Hindlimb muscle (tissue), 1 donor: ENCODE measurements around the gene ETFA. TPM values are rescaled to one million over a fixed set of nuclear protein-coding genes. Genes with fewer than 3 reads are reported as not detected.
"Not testable (repeated sequence)": the region's sequence is repeated elsewhere in the genome, so short reads cannot be mapped to it uniquely, and the experiment has no call there.

ENCODE experiments used
- DNase-seq: peaks from one replicate; pipeline ENCODE4 v3.0.0-alpha.2; 2013
- polyA plus RNA-seq: library from polyadenylated mRNA; unstranded; fragments of 120-200 nt; gene quantifications from one replicate; pipeline ENCODE4 v1.2.1, GENCODE V29; 2013; ENCODE audit not compliant: insufficient read length

ETFA gene
- polyA plus RNA-seq, 1 donor: 118 TPM

DNA sequence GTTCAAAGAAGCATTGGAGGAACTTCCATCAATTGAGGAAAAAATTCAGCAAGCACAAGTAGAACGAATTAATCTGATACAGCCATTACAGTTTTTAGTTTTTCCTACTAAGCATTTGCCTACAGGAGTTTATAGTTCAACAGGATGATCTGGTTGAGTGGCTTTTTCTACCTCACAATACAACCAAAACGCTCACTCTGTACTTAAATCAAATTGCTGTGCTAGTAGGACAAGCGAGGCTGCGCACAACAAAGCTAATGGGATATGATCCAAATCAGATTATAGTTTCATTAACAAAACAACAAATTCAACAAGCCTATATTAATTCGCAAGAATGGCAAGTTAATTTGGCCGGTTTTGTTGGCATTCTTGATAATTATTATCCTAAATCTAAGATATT is 44.2 kb downstream of the ETFA start:
- DNase-seq: no peak

DNA sequence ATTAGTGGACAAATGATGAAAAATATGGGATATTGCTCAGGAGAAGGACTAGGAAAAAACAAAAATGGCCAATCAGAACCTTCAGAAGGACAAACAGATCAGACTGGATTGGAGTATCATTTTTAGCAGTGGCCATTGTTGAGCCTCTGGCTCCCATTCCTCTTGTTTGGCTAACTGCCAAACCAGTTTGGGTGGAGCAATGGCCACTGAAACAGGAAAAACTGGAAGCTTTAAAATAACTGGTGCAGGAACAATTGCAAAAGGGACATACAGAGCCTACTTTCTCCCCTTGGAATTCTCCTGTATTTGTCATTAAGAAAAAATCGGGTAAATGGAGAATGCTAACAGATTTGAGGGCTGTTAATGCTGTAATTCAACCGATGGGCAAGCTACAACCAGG is 45.5 kb downstream of the ETFA start:
- DNase-seq: not testable (repeated sequence)

DNA sequence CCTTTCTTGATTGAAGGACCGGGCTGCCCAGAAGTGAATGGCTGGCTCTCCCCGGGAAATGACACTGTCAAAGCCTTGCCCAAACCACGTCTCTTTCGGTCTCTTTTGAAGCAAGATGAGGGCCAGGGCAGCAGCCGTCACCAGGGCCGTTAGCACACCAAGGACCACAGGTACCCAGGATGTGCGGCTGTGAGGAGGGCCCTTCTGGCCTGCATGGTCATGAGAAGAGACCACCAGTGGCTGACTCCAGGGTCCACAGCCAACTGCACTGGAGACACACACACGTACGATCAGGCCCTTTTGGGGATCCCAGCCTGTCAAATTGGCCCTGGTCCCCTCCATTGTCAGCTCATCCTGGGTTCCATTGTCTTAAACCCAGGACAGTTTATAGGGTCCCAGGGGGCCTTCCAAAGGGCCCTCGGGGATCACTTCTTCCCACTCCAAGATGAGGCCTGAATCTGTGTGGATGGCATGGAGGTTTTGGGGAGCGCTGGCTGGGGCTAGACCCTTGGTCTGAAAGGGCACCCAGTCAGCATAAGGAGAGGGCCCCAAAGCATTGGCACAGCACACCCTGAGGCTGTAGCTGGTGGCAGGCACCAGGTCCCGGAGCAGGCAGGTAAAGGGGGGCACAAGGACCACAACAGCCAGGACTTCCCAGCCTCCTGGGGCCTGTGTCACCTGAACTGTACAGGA is 50.9 kb downstream of the ETFA start:
- no peak for DNase-seq

DNA sequence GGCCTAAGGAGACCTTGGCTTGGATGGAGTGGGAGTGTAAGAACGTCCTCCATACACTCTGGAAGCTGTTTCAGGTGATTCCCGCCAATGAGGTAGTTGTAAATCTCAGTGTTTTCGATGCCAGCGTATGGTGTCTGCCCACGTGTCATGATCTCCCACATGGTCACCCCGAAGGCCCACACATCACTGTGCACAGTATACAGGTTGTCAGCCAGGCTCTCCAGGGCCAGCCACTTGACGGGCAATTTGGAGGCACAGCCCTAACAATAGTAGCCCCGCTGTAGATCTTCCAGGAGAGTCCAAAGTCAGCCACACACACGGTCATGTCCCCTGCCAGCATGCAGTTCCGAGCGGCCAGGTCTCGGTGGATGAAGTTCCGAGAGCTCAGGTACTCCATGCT is 51.9 kb downstream of the ETFA start:
- DNase-seq: no peak

DNA sequence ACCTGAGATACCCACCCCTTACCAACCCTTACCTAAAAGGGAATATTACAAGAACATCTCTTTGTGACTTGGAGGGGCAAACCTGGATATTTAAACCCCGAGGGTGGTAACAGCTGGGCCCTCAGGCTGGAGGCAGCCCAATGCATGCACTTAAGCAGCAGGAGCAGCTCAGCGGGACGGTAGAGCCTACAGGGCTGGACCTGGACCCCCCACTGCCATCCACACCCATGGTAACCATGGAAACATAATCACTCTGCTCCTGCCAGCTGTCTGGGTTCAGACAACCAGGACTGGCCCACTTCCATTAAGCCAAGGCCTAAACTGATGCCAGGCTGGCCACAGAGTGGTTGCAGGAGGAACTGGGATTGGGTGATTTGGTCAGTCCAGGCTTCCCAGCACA is 52.8 kb downstream of the ETFA start:
- DNase-seq: no peak

DNA sequence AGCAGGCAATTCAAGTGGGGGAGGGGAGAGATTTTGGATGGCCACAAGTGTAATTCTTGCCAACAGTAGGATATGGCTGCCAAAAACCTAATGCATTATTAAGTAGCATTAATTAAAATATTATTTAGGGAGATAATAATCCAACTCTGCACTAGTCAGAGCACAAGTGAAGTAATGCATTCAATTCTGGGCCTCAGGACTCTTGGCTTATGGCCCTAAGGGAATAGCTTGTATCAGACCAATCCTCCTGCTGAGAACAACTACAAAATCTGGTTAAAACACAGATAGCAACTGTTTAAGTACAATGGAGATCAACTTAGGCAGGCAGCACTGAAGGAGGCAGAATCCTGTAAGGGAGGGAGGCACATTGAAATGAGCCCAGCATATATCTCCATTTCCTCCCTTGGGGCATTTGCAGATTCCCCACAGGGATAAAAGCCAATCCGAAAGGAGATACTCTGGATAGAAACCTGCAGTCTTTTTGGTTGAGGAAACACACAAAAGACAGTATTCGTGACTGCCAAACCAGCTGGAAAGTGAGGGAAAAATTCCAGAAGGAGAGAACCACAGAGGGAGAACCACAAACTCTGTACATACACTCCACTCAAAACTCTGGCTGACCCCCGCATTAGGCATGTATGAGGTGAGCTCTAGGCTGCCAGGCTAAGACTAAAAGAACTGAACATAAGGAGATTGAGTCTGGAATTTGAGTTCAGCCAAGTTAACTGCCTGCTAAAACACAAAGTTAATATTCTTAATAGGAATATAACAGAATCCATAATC is 57.4 kb downstream of the ETFA start:
- DNase-seq: no peak

DNA sequence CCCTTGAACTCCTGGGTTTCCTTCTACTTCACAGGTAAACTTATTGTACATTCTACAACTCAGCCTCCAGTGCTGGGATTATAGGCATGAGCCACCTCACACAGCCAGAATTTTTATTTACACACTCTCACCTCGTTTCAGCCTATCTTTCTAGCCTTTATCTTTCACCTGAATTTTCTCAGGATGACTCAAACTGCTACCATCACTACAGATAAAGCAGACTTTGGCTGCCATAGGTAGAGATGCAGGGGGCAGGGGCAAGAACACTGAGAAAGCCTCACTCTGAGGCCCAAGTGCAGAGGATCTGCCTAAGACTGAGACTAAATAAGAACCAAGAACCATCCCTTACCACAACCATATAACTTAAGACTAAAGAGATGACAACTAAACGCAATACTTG is 59.0 kb downstream of the ETFA start:
- DNase-seq: no peak

DNA sequence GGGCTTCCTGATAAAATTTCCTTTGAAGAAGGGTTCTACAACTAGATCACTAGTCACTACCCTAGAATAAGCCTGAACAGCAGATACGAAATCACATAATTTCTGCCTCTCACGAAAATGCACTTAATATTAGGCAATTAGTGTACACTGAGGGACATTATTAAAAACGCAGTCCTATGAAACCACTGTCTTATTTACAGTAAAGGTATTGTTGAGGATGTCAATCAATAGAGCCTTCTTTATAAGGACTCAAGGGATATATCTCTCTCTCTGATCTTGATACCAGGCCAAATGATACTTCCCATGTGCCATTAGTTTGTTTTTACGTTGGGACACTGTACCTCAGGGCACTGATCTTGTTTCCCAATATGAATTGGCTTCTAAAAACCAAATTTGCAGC is 59.6 kb downstream of the ETFA start:
- no peak for DNase-seq

DNA sequence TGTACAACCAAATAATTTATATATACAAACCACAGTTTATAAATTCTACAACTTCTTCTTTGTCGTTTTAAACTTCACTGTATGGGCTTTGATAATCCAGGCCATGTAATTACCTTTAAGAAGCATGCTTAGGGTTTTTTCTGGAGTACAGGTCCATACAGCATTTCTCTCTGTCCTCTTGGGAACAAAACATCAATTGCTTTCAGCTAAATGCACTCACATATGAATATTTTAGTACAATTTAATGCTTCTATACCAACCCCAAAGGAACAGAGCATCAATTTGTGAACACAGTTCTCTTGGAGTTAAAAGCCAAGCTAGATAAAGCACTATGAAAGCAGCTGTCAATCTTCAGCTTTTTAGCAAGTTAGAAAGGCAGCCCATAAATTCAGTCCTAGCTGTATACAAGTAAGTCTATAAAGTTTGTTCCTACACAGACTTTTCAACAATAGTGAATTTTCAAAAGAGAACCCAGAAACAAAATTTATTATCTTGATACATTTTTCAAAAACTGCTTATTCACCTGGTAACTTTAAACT is 66.1 kb downstream of the ETFA start:
- DNase-seq: no peak

DNA sequence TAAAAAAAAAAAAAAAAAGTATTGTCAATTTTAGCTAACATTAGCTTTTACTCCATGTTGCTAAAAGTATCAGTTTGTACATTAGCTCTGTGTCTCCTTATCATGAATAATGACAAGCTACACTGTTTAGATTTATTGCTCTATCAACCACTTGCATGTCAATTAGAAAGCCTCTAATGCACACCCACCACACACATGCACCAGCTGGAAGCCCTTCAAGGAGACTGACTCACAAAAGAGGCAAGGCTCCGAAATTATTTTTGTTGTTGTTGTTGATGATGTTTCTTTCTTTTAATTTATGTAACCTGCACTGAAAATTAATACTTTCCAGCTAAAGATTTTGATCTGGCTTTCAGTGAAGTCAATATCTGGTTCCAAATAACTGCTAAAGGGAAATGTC is 71.5 kb downstream of the ETFA start:
- no peak for DNase-seq

DNA sequence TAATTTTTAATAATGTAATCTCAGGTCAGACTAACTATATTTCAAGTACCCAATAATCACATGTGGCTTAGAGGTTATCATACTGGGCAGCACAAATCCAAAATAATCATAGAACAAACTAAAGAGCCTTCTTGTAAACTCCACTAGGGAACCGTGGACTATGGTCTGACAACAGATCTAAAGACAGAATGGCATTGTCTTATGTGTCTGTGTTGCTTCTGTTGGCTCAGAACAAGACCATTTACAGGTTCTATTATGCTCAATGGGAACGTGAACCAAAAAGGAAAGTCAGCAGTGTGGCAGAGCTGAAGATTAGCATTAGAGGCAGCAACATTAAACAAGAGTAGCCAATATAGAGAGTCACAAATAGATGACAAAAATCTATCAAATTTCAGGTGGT is 74.9 kb downstream of the ETFA start:
- DNase-seq: no peak

DNA sequence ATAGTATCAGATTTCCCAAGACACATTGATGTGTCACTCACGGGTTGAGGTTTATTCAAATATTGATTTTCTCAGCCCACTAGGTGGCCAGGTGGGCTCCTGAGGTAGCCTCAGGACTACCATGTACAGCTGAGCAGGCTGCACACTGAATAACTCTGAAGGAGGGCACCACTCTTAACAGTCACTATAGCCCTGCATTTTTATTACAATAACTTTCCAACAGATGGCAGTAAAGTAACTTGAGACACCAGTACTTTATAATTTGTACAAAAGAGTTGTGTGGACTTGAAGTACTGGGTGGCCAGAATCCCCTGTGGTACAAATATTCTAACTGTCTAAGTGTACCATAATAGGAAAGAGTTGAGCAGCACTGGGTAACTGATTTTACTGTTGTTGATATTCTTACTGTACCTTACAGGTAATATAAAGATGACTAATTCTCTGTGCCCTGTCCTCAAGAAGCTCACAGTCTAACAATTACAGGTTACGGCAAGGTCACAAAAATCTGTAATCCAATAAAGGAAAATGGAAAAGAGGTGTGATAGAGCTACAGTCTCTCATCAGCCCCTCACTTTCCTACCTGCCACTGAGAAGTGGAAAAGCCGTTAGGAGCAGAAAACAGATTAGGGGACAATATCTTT is 76.0 kb downstream of the ETFA start:
- peak; percentile 6 for DNase-seq

DNA sequence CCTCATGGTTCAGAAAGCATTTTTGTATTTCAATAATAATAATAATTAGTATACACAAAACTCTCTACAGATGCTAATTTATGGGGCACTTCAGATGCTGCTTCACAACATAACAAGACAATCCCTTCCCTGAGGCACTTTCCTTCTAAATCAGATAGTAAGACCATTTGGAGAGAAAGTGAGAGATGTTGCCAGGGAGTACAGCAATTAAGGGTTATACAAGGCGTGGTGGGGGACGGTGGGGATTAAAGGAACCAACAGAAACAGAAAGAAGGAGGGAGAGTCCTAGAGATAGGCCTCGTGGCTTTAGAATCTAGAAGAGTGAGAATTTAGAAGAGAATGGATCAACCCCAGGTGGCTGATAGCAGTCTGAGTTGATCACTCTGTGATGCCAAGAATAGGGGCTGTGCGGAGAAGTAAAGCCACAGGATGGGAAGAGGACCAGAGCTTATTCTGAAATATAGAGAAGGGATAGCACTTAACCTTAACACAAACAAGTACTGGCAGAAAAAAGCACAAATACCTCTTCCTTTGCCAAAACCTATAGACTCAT is 76.9 kb downstream of the ETFA start:
- no peak for DNase-seq

DNA sequence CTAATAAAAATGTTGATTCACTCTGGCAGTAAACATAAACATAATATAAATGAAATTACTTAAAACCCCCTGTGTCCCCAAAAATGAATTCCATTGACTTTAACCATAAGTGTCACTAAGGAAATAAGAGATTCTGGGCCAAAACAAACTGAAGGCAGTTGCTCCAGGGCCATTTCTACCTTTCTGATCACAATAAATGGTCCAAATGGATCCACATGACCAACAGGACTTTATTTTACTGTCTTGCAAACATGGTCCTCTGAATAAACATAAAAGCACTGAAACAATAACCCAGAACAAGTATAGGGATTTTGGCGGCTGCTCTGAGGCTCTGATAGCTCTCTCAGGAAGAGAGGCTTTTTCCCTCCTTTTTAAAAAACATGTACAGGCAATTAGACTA is 77.3 kb downstream of the ETFA start:
- DNase-seq: no peak

DNA sequence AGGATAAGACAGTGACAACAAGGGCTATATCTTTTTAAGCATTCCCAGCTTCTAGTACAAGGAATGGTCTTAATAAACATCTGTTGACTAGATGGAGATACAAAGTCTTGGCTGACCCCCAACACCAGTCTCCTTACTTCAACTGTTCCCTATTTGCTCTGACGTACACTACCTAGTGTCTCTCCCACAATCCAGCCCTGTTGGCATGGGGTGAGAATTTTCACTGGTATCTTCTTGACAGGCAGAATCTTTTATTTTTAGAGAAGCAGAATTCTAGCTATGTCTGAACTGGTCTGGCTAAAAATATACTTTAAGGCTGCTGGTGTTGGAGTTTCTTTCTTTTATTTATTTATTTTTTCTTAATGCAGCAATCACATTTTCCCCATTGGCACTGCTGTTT is 82.0 kb downstream of the ETFA start:
- DNase-seq: no peak

DNA sequence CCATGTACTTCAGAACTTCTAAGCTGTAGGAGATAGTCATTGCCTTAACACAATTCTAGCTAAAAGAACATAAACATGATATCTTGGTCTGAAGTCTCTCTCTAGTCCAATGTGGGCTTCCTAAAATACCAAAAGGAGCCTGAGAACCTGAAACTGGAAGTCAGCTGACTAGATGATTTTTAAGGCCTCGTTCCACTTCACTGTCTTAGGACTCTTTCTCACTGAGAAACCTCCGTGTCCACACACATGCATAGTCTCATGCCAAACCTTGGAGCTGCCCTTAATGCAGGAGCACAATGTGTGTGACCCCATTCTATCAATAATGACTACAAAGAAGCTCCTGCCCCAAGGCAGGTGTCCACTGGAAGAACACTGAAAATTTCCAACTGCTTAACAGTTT is 87.7 kb downstream of the ETFA start:
- no peak for DNase-seq

DNA sequence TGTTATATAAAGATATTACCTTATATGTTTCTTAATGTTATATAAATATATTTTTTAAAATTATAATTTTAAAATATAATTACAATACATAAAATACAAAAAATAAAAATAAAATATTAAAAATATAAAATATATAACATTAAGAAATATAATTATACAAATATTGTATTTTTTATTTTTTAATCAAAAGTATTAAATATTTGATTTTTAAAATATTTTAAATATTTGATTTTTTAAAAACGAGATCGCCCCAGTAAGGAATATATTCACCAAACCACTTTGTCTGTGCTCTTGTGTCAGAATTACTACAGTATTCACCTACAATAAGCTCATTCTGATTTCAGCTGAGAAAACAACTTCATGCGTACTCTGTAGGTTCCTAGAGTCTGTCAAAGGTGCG is 89.1 kb downstream of the ETFA start:
- no peak for DNase-seq

DNA sequence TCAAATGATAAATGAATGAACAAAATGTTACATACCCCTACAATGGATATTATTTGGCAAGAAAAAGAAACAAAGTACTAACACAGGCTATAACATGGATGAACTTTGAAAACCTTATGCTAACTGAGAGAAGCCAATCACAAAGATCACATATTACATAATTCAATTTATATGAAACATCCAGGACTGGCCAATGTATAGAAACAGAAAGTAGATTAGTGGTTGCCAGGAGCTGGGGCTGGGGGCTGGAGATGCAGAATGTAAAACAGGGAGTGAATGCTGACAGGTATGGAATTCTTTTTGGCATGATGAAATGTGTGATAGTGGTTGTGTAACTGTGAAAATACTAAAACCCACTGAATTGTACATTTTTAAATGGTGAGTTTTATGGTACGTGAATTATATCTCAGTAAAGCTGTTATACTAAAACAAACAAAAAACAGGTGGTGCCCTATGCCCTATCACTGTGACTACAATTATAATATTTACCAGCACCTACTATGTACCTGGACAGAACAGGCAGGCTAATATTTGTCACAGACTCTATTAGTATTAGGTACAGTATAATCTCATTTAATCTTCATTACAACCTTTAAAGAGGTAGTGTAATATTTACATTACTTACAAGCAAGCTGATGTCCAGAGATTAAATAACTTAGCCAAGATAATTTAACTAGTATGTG is 90.0 kb downstream of the ETFA start:
- no peak for DNase-seq

DNA sequence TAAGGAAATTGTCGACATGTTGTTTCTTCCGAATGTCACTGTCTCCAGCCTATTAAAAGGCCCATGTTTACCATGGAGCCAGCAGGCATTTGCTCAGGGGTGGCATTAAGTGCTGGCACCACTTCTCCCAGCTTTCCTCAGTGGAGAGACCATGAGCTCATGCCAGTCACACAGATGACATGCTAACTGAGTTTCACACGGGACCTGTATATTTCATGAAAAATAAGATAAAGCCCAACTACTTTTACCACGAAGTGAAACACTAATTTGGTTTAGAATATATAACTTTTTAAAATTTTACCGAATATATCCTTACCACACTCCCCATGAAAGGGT is 93.4 kb downstream of the ETFA start:
- DNase-seq: no peak

DNA sequence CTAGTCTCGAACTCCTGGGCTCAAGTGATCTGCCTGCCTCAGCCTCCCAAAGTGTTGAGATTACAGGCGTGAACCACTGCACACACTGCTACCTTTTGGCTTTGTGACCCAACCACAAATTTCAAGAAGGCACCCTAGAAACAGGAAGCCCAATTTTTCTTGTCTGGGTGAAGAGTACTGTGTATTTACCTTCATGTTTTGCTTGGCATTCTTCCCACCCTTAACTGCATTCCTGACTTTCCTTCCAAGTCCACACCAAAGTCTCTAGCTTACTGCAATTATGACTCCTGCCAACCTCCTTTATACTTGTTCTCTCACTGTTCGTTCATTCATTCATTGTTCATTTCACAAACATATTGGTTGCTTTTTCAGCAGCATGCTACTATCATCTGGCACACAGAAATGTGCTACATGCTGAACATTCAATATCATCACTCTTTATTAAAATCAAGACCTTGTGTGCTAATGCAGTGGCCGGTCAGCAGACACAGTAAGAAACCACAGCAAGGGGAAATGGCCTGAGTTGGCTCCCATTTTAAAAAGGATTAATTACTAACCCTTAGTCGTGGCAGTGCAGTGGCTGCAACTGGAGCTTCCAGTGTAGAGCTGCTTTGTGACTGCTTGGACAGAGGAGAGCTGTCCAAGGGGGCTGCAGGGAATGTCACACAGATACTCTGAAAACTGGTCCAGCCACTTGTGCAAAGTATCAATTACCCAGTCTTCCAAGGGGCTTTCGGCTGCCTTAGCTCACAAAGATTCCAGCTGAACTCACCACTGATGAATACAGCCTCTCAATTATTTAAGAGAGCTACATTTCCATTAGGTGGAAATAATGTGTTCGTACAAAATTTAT is 94.0 kb downstream of the ETFA start:
- DNase-seq: no peak

DNA sequence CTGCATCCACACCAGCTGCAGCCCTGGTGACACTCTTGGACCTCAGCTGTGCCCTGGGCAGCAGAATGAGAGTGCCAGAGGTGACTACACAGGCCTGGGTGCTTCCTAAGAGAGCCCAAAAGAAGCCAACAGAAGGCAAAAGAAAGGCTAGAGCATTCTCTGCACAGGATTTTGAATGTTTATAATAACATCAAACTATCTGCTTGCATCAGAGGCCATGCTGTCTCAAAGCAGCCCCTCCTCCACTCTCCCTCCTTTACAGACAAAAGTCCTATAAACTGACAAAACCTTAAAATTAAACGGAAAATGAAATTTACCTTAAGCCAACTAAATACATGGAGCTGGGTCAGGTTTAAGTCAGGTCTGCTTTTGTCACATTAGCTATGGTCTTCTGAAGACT is 95.6 kb downstream of the ETFA start:
- DNase-seq: no peak

DNA sequence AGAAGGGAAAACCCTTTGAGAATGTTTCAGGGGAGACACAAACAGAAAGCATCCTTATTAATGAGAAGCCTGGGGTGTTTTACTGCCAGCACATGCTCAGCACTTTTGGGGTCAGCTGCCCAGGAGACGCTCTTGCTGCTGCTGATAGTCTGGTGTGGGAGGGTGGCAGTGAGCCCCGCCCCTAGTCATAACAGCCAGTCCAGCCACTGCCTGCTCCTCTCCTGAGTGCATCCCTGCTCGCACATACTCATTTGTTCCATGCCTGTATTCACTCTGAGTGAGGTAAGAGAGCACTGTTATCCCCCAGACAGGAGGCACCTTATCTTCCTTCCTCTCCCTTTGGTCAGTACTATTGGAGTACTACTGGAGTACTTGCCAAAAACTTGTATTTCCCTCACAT is 101.3 kb downstream of the ETFA start:
- DNase-seq: no peak
